ENCODE data around the gene ZNF366. TPM values are rescaled to one million over a fixed set of nuclear protein-coding genes. Genes with fewer than 3 reads are reported as not detected.
A peak's percentile ranks its signal among the peaks of the same experiment; 100 is the strongest.

Gene ZNF366
- polyA plus RNA-seq, 4 donors = 1.5 to 2.4 (median 2.1) TPM; not detected in 1

DNA sequence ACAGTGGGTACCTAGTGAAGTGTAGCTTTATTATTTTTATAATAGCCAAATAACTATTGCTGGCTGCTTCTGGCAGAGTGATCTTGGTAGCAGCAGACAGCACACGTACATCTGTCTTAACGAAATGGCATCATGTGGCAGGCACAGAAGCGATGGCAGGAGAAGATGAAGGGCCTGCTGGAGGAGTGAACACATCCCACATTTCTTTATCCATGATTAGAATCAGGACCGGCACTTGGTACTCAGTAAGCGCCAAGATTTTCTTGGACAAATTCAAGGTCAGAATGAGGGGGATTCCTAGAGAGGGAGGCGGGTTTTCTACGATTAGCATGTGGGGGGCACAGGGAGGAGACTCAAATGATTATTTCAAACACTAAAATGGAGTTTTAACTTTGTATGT is 23.0 kb upstream of the ZNF366 start:
- H3K27me3 ChIP-seq (ENCODE audit: control insufficient read depth in 3 of 3, insufficient read depth in 3 of 3, low read length in 3 of 3) = no peaks in the 10 kb centered on the region
- H3K4me3 ChIP-seq (ENCODE audit: low read depth in 1 of 3, low read length in 3 of 3) = no peak overlapping the region
- H3K27ac ChIP-seq (ENCODE audit: low read depth in 1 of 3, low read length in 2 of 3) = no peak overlapping the region
- H3K9me3 ChIP-seq (ENCODE audit: control insufficient read depth in 2 of 2, insufficient read depth in 1 of 2, low read depth in 1 of 2, low read length in 1 of 2) = peaks cover 0 to 5% of the 10 kb centered on the region in 2 donors
- DNase-seq (no peak), FAIRE-seq (no peak)
- WGBS, 3 donors = 83 to 87% (median 84%) methylated on average over 7 of the region's 7 CpGs
- no peaks in the 10 kb centered on the region for H3K36me3 ChIP-seq (ENCODE audit: control insufficient read depth in 3 of 3, insufficient read depth in 2 of 3, low read depth in 1 of 3, low read length in 3 of 3)
- H3K4me1 ChIP-seq (ENCODE audit: control insufficient read depth in 3 of 3, insufficient read depth in 2 of 3, low read depth in 1 of 3, low read length in 2 of 3) = peaks cover 0 to 7% (median 0%) of the 10 kb centered on the region in 3 donors

DNA sequence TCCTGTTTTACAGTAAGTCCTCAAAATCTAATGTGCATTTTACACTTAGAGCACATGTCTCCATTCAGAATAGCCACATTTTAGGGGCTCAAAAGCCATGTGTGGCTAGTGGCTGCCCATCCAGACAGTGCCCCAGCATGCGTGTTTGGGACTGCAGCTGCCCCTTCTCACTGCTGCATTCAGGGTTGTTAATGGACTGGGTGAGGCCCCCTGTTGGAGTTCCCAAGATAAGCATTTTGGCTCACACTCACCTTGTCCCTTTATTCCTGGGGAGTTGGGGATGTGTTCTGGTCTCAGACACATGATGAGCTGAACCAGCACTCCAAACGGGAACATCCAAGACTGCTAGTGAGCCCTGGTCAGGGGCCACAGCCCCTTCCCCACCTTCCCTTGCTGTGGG is 22.2 kb upstream of the ZNF366 start:
- no peak for DNase-seq
- H3K4me3 ChIP-seq (ENCODE audit: low read depth in 1 of 3, low read length in 3 of 3) = no peak overlapping the region
- no peak for FAIRE-seq
- no peak overlapping the region for H3K27ac ChIP-seq (ENCODE audit: low read depth in 1 of 3, low read length in 2 of 3)
- peaks cover 0 to 5% of the 10 kb centered on the region in 2 donors for H3K9me3 ChIP-seq (ENCODE audit: control insufficient read depth in 2 of 2, insufficient read depth in 1 of 2, low read depth in 1 of 2, low read length in 1 of 2)
- H3K36me3 ChIP-seq (ENCODE audit: control insufficient read depth in 3 of 3, insufficient read depth in 2 of 3, low read depth in 1 of 3, low read length in 3 of 3) = no peaks in the 10 kb centered on the region
- 71 to 86% (median 85%) methylated on average over 2 of the region's 2 CpGs for WGBS, 3 donors
- no peaks in the 10 kb centered on the region for H3K27me3 ChIP-seq (ENCODE audit: control insufficient read depth in 3 of 3, insufficient read depth in 3 of 3, low read length in 3 of 3)
- peaks cover 0 to 7% (median 0%) of the 10 kb centered on the region in 3 donors for H3K4me1 ChIP-seq (ENCODE audit: control insufficient read depth in 3 of 3, insufficient read depth in 2 of 3, low read depth in 1 of 3, low read length in 2 of 3)

DNA sequence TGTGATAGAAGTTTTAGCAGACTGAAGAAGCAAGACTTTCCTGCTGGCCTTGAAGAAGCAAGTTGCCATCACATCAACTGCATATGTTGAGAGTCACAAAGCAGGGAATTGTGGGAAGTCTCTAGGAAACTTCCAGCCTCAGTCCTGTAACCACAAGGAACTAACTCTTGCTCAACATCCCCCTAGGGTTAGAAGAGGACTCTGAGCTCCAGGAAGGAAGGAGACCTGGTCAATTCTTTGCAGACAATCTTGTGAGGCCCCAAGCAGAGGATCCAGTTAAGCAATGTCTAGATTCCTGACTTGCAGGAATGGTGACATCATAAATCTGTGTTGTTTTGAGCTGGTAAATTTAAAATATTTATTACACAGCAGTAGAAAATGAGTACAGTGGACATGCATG is 18.6 kb upstream of the ZNF366 start:
- no peaks in the 10 kb centered on the region for H3K9me3 ChIP-seq (ENCODE audit: control insufficient read depth in 2 of 2, insufficient read depth in 1 of 2, low read depth in 1 of 2, low read length in 1 of 2)
- no peak for FAIRE-seq

DNA sequence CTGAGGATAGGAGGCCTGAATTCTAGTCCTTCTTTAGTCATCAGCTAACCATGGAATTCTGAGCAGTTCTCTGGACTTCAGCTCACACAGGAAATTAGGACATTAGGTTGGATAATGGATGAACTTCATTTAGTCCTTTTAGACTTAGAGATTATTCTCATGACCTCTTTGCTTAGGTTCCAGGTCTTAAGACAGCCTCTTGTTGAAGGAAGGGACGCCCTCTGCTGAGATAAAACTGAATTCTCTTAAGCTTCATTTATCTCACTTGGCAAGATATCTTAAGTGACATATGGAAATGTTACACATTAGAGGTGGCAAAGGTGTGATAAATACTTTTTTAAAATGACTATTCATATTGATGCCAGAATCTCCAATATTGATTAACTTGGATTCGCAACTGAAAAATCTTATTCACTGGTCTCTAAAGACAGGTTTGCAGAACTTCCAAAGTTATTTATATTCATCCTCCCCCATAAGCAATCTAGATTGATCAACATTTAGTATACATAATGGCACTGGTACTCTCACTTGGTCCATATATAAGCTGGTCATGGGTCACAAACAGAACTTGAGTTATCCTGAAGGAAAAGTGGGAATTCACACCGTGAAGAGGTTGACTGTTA is 16.9 kb upstream of the ZNF366 start:
- Histone ChIP-seq H3K9me3 (ENCODE audit: control insufficient read depth in 2 of 2, insufficient read depth in 1 of 2, low read depth in 1 of 2, low read length in 1 of 2) (no peaks in the 10 kb centered on the region), H3K4me1 (ENCODE audit: control insufficient read depth in 3 of 3, insufficient read depth in 2 of 3, low read depth in 1 of 3, low read length in 2 of 3) (peaks cover 0 to 7% (median 0%) of the 10 kb centered on the region in 3 donors), H3K4me3 (ENCODE audit: low read depth in 1 of 3, low read length in 3 of 3) (no peak overlapping the region), H3K36me3 (ENCODE audit: control insufficient read depth in 3 of 3, insufficient read depth in 2 of 3, low read depth in 1 of 3, low read length in 3 of 3) (no peaks in the 10 kb centered on the region), H3K27me3 (ENCODE audit: control insufficient read depth in 3 of 3, insufficient read depth in 3 of 3, low read length in 3 of 3) (peaks cover 0 to 2% (median 0%) of the 10 kb centered on the region in 3 donors), H3K27ac (ENCODE audit: low read depth in 1 of 3, low read length in 2 of 3) (no peak overlapping the region)
- no peak for FAIRE-seq
- WGBS, 3 donors = 41 to 50% (median 41%) methylated on average over 3 of the region's 3 CpGs
- peak; percentile 59 for DNase-seq

More for the DNA sequence above, 18.6 kb upstream of the ZNF366 start:
- Histone ChIP-seq H3K27me3 (ENCODE audit: control insufficient read depth in 3 of 3, insufficient read depth in 3 of 3, low read length in 3 of 3) (no peaks in the 10 kb centered on the region), H3K36me3 (ENCODE audit: control insufficient read depth in 3 of 3, insufficient read depth in 2 of 3, low read depth in 1 of 3, low read length in 3 of 3) (no peaks in the 10 kb centered on the region), H3K27ac (ENCODE audit: low read depth in 1 of 3, low read length in 2 of 3) (no peak overlapping the region), H3K4me3 (ENCODE audit: low read depth in 1 of 3, low read length in 3 of 3) (no peak overlapping the region), H3K4me1 (ENCODE audit: control insufficient read depth in 3 of 3, insufficient read depth in 2 of 3, low read depth in 1 of 3, low read length in 2 of 3) (peaks cover 0 to 7% (median 0%) of the 10 kb centered on the region in 3 donors)
- DNase-seq = peak in 1 of 2 donors; percentile 64

DNA sequence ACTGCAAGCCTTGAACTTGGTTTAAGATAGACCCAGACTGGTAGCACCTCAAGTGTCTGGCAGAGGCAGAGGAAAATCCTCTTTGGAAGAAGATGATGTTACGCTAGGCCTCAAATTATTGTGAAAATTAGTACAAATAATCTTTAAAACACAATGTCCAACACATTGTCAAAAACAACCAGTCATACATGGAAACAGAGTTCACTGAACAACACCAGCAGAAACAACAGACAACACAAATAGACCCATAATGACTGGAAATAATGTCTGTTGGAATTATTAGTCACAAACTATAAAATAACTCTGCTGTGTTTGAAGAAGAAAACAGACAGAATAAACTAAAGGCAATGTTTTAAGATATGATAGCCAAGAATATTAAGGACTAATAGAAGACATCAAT is 15.4 kb upstream of the ZNF366 start:
- H3K9me3 ChIP-seq (ENCODE audit: control insufficient read depth in 2 of 2, insufficient read depth in 1 of 2, low read depth in 1 of 2, low read length in 1 of 2) = peaks cover 0 to 2% of the 10 kb centered on the region in 2 donors
- H3K27me3 ChIP-seq (ENCODE audit: control insufficient read depth in 3 of 3, insufficient read depth in 3 of 3, low read length in 3 of 3) = peaks cover 0 to 2% (median 0%) of the 10 kb centered on the region in 3 donors
- no peak for FAIRE-seq
- H3K4me1 ChIP-seq (ENCODE audit: control insufficient read depth in 3 of 3, insufficient read depth in 2 of 3, low read depth in 1 of 3, low read length in 2 of 3) = peaks cover 0 to 3% (median 0%) of the 10 kb centered on the region in 3 donors
- no peak for DNase-seq
- no peaks in the 10 kb centered on the region for H3K36me3 ChIP-seq (ENCODE audit: control insufficient read depth in 3 of 3, insufficient read depth in 2 of 3, low read depth in 1 of 3, low read length in 3 of 3)
- WGBS, 3 donors = 84 to 100% (median 100%) methylated on average over 1 of the region's 1 CpG
- H3K27ac ChIP-seq (ENCODE audit: low read depth in 1 of 3, low read length in 2 of 3) = no peak overlapping the region
- H3K4me3 ChIP-seq (ENCODE audit: low read depth in 1 of 3, low read length in 3 of 3) = no peak overlapping the region

DNA sequence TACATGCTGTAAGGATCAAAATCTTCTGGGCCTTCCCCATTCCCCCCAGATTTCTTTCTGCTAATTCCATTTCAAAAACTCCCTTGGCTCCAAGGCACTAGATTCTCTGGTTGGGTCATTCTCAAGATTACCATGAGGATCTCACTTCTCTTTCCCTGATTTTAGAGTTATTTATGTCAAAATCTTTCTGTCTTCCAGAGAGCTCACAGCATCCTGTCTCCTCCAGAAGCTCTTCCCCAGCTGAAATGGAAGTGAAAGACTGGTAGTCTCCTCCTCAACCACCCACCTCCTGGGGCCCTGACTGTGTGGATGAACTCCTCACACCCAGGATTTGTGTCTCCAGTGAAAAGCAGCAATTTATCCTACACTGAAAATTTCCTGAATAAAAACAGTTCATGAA is 11.9 kb upstream of the ZNF366 start:
- no peaks in the 10 kb centered on the region for H3K36me3 ChIP-seq (ENCODE audit: control insufficient read depth in 3 of 3, insufficient read depth in 2 of 3, low read depth in 1 of 3, low read length in 3 of 3)

DNA sequence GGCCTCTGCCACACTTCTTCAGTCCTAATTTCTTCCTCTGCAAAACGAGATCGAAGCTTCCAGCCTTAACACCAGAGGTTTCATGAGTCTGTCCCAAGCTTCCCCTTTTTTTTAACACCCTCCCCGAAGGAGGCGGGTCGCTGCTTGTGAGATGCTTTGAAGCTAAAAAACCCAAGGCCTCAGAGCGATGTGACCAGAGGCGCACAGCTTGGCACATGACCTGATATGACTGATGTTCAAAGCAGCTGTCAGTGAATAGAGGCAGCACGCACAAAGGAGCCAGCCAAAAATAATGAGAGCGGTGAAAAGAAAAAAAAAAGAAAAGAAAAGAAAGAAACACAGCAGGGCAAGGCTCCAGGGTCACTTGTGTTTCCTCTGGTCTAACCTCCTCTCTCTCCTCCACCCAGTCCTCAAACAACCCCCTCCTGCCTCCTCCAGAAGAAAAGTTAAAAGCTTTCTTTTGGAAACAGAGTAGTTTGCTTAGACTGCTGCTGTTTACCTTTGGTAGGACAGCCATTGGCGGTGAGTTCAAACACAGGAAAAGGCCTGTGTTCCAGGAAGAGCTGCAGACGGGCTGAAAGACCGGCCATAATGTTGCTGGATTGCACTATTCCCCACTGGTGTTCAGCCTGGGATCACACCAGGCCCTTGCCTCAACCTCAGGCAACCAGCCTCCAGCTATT is 10.9 kb upstream of the ZNF366 start:
- peak overlapping the region in 1 of 3 donors; percentile 11 for H3K27ac ChIP-seq (ENCODE audit: low read depth in 1 of 3, low read length in 2 of 3)
- H3K4me3 ChIP-seq (ENCODE audit: low read depth in 1 of 3, low read length in 3 of 3) = no peak overlapping the region
- H3K27me3 ChIP-seq (ENCODE audit: control insufficient read depth in 3 of 3, insufficient read depth in 3 of 3, low read length in 3 of 3) = peaks cover 0 to 2% (median 0%) of the 10 kb centered on the region in 3 donors
- WGBS, 3 donors = 56 to 77% (median 69%) methylated on average over 12 of the region's 12 CpGs
- H3K9me3 ChIP-seq (ENCODE audit: control insufficient read depth in 2 of 2, insufficient read depth in 1 of 2, low read depth in 1 of 2, low read length in 1 of 2) = peaks cover 0 to 2% of the 10 kb centered on the region in 2 donors
- H3K4me1 ChIP-seq (ENCODE audit: control insufficient read depth in 3 of 3, insufficient read depth in 2 of 3, low read depth in 1 of 3, low read length in 2 of 3) = no peaks in the 10 kb centered on the region
- no peaks in the 10 kb centered on the region for H3K36me3 ChIP-seq (ENCODE audit: control insufficient read depth in 3 of 3, insufficient read depth in 2 of 3, low read depth in 1 of 3, low read length in 3 of 3)
- FAIRE-seq (no peak), DNase-seq (no peak)

More for the DNA sequence above, 11.9 kb upstream of the ZNF366 start:
- H3K27me3 ChIP-seq (ENCODE audit: control insufficient read depth in 3 of 3, insufficient read depth in 3 of 3, low read length in 3 of 3) = peaks cover 0 to 2% (median 0%) of the 10 kb centered on the region in 3 donors
- no peak overlapping the region for H3K27ac ChIP-seq (ENCODE audit: low read depth in 1 of 3, low read length in 2 of 3)
- no peak overlapping the region for H3K4me3 ChIP-seq (ENCODE audit: low read depth in 1 of 3, low read length in 3 of 3)
- FAIRE-seq (no peak), DNase-seq (no peak)
- H3K9me3 ChIP-seq (ENCODE audit: control insufficient read depth in 2 of 2, insufficient read depth in 1 of 2, low read depth in 1 of 2, low read length in 1 of 2) = peaks cover 0 to 2% of the 10 kb centered on the region in 2 donors
- no peaks in the 10 kb centered on the region for H3K4me1 ChIP-seq (ENCODE audit: control insufficient read depth in 3 of 3, insufficient read depth in 2 of 3, low read depth in 1 of 3, low read length in 2 of 3)

DNA sequence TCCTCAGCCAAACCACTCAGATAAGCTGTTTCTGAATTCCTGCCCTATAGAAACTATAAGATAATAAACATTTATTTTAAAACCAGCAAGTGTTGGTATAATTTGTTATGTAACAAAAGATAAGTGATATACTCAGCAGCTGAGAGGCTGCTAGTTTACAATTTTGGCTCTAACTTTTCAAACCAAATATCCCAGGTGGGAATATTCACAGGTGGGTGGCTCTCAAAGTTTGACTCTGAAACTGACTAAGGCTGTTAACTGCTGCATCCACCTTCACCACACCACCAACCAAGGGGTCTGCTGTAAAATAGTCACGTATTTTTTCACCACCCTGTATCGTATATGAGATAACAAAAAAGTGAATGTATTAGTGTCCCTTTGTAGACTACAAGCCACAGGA is 9.7 kb upstream of the ZNF366 start:
- Histone ChIP-seq H3K9me3 (ENCODE audit: control insufficient read depth in 2 of 2, insufficient read depth in 1 of 2, low read depth in 1 of 2, low read length in 1 of 2) (peaks cover 0 to 2% of the 10 kb centered on the region in 2 donors), H3K4me1 (ENCODE audit: control insufficient read depth in 3 of 3, insufficient read depth in 2 of 3, low read depth in 1 of 3, low read length in 2 of 3) (no peaks in the 10 kb centered on the region), H3K36me3 (ENCODE audit: control insufficient read depth in 3 of 3, insufficient read depth in 2 of 3, low read depth in 1 of 3, low read length in 3 of 3) (no peaks in the 10 kb centered on the region), H3K27me3 (ENCODE audit: control insufficient read depth in 3 of 3, insufficient read depth in 3 of 3, low read length in 3 of 3) (peaks cover 0 to 2% (median 0%) of the 10 kb centered on the region in 3 donors), H3K27ac (ENCODE audit: low read depth in 1 of 3, low read length in 2 of 3) (no peak overlapping the region), H3K4me3 (ENCODE audit: low read depth in 1 of 3, low read length in 3 of 3) (no peak overlapping the region)
- 80 to 90% (median 86%) methylated on average over 2 of the region's 2 CpGs for WGBS, 3 donors
- FAIRE-seq = no peak
- DNase-seq = no peak
